ENCODE results near the gene FGF19.

DNA sequence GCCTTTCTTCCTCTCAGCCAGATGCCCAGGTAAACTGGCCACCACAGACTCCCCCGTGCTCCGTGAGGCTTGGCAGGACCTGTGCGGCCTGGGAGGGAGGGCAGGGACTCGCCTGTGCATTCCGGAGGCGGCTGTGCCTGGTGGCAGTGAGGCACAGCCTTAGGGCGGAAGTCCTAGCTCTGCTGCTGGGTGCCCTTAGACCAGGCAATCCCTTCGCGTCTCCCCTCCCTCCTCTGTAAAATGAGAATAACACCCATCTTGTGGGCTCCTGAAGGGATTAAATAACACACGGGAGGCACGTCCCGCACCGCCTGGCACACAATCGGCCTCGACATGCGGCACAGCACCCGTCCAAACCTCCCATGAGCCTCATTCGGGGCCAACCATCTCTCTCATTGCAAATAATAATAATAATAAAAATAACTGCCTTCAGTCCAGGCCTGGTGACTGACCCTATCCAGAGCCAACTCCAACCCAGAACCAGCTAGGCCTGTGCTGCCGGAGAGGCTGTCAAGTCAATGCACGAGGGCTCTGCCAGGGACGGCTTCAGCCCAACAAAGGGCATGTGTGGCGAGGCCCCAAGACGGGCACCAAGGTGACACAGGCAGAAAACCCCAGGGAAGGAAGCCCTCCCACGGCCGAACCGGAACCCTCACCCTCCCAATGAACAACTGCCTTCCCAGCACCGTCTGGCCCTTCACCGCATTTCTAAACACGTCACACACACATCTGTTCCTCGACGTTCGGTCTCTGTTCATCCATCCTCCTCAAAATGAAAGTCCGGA is 36.9 kb downstream of the FGF19 start:
- TF ChIP-seq CEBPB (IDR thresholded peaks at IDR 0.05): no peak
- TF ChIP-seq EGR1 (IDR thresholded peaks at IDR 0.05): no peak
- TF ChIP-seq, protein P1, sequence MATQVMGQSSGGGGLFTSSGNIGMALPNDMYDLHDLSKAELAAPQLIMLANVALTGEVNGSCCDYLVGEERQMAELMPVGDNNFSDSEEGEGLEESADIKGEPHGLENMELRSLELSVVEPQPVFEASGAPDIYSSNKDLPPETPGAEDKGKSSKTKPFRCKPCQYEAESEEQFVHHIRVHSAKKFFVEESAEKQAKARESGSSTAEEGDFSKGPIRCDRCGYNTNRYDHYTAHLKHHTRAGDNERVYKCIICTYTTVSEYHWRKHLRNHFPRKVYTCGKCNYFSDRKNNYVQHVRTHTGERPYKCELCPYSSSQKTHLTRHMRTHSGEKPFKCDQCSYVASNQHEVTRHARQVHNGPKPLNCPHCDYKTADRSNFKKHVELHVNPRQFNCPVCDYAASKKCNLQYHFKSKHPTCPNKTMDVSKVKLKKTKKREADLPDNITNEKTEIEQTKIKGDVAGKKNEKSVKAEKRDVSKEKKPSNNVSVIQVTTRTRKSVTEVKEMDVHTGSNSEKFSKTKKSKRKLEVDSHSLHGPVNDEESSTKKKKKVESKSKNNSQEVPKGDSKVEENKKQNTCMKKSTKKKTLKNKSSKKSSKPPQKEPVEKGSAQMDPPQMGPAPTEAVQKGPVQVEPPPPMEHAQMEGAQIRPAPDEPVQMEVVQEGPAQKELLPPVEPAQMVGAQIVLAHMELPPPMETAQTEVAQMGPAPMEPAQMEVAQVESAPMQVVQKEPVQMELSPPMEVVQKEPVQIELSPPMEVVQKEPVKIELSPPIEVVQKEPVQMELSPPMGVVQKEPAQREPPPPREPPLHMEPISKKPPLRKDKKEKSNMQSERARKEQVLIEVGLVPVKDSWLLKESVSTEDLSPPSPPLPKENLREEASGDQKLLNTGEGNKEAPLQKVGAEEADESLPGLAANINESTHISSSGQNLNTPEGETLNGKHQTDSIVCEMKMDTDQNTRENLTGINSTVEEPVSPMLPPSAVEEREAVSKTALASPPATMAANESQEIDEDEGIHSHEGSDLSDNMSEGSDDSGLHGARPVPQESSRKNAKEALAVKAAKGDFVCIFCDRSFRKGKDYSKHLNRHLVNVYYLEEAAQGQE (IDR thresholded peaks at IDR 0.05; ENCODE audit: low read depth): no peak
- TF ChIP-seq TAF1 (IDR thresholded peaks at IDR 0.05; ENCODE audit: low read depth): no peak
- no peak for TF ChIP-seq EP300 (IDR thresholded peaks at IDR 0.05; ENCODE audit: borderline replicate concordance)
- no peak for TF ChIP-seq TEAD4 (IDR thresholded peaks at IDR 0.05)

Data from Ishikawa (cell line).